Measurements from ENCODE around the gene LST1.

- TF ChIP-seq POLR2A (IDR thresholded peaks at IDR 0.05; ENCODE audit: low read depth, low read length) (no peak), SMC3 (IDR thresholded peaks at IDR 0.05; ENCODE audit: low read depth, low read length) (no peak), CEBPB (IDR thresholded peaks at IDR 0.05; ENCODE audit: low read depth, low read length) (no peak), CTCF (conservative IDR thresholded peaks at IDR 0.05; ENCODE audit: low read depth, low read length) (no peak), MXI1 (IDR thresholded peaks at IDR 0.05; ENCODE audit: borderline replicate concordance, low read depth, low read length) (no peak), RAD21 (IDR thresholded peaks at IDR 0.05; ENCODE audit: low read length) (no peak)
These were observed 44.3 kb downstream of the LST1 start for GRCh38 chr6:31630177-31630934.
